B cell (primary cell): ENCODE measurements around the gene SLC38A10.

Experiments used
- EZH2 ChIP-seq: IDR thresholded peaks from 2 replicates; pipeline ENCODE4 v1.6.1; 2012; ENCODE audit warnings: borderline replicate concordance, low read depth, mild to moderate bottlenecking, moderate library complexity, low read length; ENCODE audit not compliant: insufficient read depth, poor library complexity, severe bottlenecking
- TF ChIP-seq, protein P1 (sequence below): fragments of 200-600 bp; IDR thresholded peaks from one replicate; pipeline ENCODE4 v1.8.0; 2022; ENCODE audit warnings: antibody characterized with exemption, mild to moderate bottlenecking

DNA sequence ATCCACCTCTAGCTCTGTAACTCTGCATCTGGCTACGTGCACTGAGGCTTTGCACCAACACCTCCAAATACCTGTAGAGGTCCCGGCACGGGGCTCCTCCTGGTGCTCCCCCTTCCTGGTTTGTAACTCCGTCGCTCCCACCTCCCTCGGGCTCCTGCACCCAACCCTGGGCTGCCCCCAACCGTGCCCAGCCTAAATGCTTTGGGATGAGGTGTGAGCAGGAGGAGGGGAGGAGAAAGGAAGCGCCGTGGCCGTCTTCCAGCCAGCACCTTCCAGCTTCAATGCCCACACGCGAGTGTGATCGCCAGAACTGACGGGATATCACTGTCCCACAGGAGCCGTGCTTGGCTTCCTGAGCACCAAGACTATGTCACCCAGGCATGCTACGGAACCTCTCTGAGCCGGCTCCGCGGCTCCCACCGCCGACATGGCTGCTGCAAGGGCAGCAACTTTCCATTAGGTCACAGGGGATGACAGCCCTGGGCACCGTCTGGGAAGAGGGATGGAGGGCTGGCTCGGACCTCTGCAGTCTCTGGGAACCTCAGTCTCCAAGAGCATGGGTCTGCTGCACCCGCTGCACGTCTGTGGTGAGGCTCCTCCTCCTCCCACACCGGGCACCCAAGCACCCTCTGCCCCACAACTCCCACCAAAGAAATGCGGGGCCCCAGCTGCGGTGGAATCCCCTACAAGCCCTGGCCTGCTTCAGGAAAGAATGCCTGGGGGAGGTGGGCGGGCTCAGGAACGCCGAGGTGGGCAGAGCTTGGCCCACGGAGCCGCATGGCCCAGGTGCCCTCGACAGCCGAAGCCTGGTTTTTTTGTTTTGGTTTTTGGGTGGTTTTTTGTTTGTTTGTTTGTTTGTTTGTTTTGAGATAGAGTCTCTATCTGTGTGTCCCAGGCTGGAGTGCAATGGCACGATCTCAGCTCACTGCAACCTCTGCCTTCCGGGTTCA, 6.4 kb upstream of the SLC38A10 start:
- TF ChIP-seq, protein P1, sequence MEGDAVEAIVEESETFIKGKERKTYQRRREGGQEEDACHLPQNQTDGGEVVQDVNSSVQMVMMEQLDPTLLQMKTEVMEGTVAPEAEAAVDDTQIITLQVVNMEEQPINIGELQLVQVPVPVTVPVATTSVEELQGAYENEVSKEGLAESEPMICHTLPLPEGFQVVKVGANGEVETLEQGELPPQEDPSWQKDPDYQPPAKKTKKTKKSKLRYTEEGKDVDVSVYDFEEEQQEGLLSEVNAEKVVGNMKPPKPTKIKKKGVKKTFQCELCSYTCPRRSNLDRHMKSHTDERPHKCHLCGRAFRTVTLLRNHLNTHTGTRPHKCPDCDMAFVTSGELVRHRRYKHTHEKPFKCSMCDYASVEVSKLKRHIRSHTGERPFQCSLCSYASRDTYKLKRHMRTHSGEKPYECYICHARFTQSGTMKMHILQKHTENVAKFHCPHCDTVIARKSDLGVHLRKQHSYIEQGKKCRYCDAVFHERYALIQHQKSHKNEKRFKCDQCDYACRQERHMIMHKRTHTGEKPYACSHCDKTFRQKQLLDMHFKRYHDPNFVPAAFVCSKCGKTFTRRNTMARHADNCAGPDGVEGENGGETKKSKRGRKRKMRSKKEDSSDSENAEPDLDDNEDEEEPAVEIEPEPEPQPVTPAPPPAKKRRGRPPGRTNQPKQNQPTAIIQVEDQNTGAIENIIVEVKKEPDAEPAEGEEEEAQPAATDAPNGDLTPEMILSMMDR = no peak
- no peak for TF ChIP-seq EZH2
